Measurements from ENCODE around the gene PMFBP1.

The PMFBP1 gene

GRCh38 chr16:72128701-72129100, 43.3 kb downstream of the PMFBP1 start:
- no peak for DNase-seq (ENCODE audit: low spot score)

GRCh38 chr16:72126429-72126765, 45.6 kb downstream of the PMFBP1 start:
- no peak for DNase-seq (ENCODE audit: low spot score)

GRCh38 chr16:72125635-72126428, 46.1 kb downstream of the PMFBP1 start:
- no peak for DNase-seq (ENCODE audit: low spot score)

GRCh38 chr16:72124761-72125634, 47.0 kb downstream of the PMFBP1 start:
- DNase-seq (ENCODE audit: low spot score), result no peak

GRCh38 chr16:72124148-72124547, 47.8 kb downstream of the PMFBP1 start:
- no peak for DNase-seq (ENCODE audit: low spot score)

GRCh38 chr16:72123426-72123825, 48.5 kb downstream of the PMFBP1 start:
- no peak for DNase-seq (ENCODE audit: low spot score)

GRCh38 chr16:72122916-72123315, 49.0 kb downstream of the PMFBP1 start:
- DNase-seq (ENCODE audit: low spot score), result no peak

- DNase-seq (ENCODE audit: low spot score), result no peak
These were observed 49.6 kb downstream of the PMFBP1 start for GRCh38 chr16:72122308-72122707.

GRCh38 chr16:72120026-72120425, 51.9 kb downstream of the PMFBP1 start:
- DNase-seq (ENCODE audit: low spot score), result no peak

GRCh38 chr16:72113616-72113945, 58.4 kb downstream of the PMFBP1 start:
- DNase-seq (ENCODE audit: low spot score), result peak; percentile 5

GRCh38 chr16:72112906-72113615, 58.9 kb downstream of the PMFBP1 start:
- no peak for DNase-seq (ENCODE audit: low spot score)

- no peak for DNase-seq (ENCODE audit: low spot score)
These were observed 59.5 kb downstream of the PMFBP1 start for GRCh38 chr16:72112452-72112792.

GRCh38 chr16:72111657-72112451, 60.1 kb downstream of the PMFBP1 start:
- DNase-seq (ENCODE audit: low spot score), result no peak

GRCh38 chr16:72110662-72111615, 61.0 kb downstream of the PMFBP1 start:
- no peak for DNase-seq (ENCODE audit: low spot score)

GRCh38 chr16:72109966-72110530, 61.9 kb downstream of the PMFBP1 start:
- DNase-seq (ENCODE audit: low spot score), result no peak

- no peak for DNase-seq (ENCODE audit: low spot score)
These were observed 62.7 kb downstream of the PMFBP1 start for GRCh38 chr16:72109300-72109699.

GRCh38 chr16:72108353-72109102, 63.4 kb downstream of the PMFBP1 start:
- no peak for DNase-seq (ENCODE audit: low spot score)

GRCh38 chr16:72107371-72107770, 64.6 kb downstream of the PMFBP1 start:
- no peak for DNase-seq (ENCODE audit: low spot score)

GRCh38 chr16:72105978-72106377, 66.0 kb downstream of the PMFBP1 start:
- no peak for DNase-seq (ENCODE audit: low spot score)

- DNase-seq (ENCODE audit: low spot score), result no peak
These were observed 67.0 kb downstream of the PMFBP1 start for GRCh38 chr16:72104905-72105304.
